ENCODE data around the gene ASCC1. TPM values are rescaled to one million over a fixed set of nuclear protein-coding genes. Genes with fewer than 3 reads are reported as not detected.
A peak's percentile ranks its signal among the peaks of the same experiment; 100 is the strongest.

Gene ASCC1
- total and polyA plus RNA-seq, 2 donors from 2014 or later = 24.0 to 36.1 TPM

- no peak for TF ChIP-seq CTCF (IDR thresholded peaks at IDR 0.05; ENCODE audit: borderline replicate concordance, extremely low read depth, insufficient read depth)
- peaks cover 10 to 34% (median 21%) of the 10 kb centered on the region in 3 donors for H3K4me1 ChIP-seq (ENCODE audit: control insufficient read depth in 2 of 3, insufficient read depth in 2 of 3, low read depth in 1 of 3, low read length in 3 of 3)
- H3K27ac ChIP-seq (ENCODE audit: low read depth in 2 of 2, low read length in 2 of 2) = peak overlapping the region; percentile 28 to 72
- H3K9ac ChIP-seq (ENCODE audit: low read length in 3 of 3) = no peak overlapping the region
- DNase-seq = peak in 3 of 5 donors; percentile 29 to 80 (median 65)
- no peaks in the 10 kb centered on the region for H3K9me3 ChIP-seq (ENCODE audit: control insufficient read depth in 2 of 3, insufficient read depth in 1 of 3, low read length in 3 of 3)
- no peaks in the 10 kb centered on the region for H3K36me3 ChIP-seq (ENCODE audit: control insufficient read depth in 2 of 3, insufficient read depth in 3 of 3, low read length in 3 of 3)
- FAIRE-seq = no peak
- no peak overlapping the region for H3K4me3 ChIP-seq (ENCODE audit: low read length in 3 of 3)
- intact Hi-C loops (cut with DNase I) = no loop called here
- no peaks in the 10 kb centered on the region for H3K27me3 ChIP-seq (ENCODE audit: control insufficient read depth, insufficient read depth, low read length)
These were observed 26.6 kb upstream of the ASCC1 start for GRCh38 chr10:72242675-72243074.

- DNase-seq = no peak
- Histone ChIP-seq H3K27ac (ENCODE audit: low read depth in 2 of 2, low read length in 2 of 2) (no peak overlapping the region), H3K4me3 (ENCODE audit: low read length in 3 of 3) (no peak overlapping the region), H3K4me1 (ENCODE audit: control insufficient read depth in 2 of 3, insufficient read depth in 2 of 3, low read depth in 1 of 3, low read length in 3 of 3) (peaks cover 10 to 28% (median 13%) of the 10 kb centered on the region in 3 donors), H3K27me3 (ENCODE audit: control insufficient read depth, insufficient read depth, low read length) (no peaks in the 10 kb centered on the region), H3K9ac (ENCODE audit: low read length in 3 of 3) (no peak overlapping the region), H3K9me3 (ENCODE audit: control insufficient read depth in 2 of 3, insufficient read depth in 1 of 3, low read length in 3 of 3) (no peaks in the 10 kb centered on the region), H3K36me3 (ENCODE audit: control insufficient read depth in 2 of 3, insufficient read depth in 3 of 3, low read length in 3 of 3) (peaks cover 0 to 3% (median 0%) of the 10 kb centered on the region in 3 donors)
- FAIRE-seq = no peak
- no peak for TF ChIP-seq CTCF (IDR thresholded peaks at IDR 0.05; ENCODE audit: borderline replicate concordance, extremely low read depth, insufficient read depth)
- intact Hi-C loops (cut with DNase I) = no loop called here
These were observed 25.7 kb upstream of the ASCC1 start for GRCh38 chr10:72241691-72242252.

GRCh38 chr10:72240371-72240770 lies 24.3 kb upstream of the ASCC1 start:
- intact Hi-C loops (cut with DNase I) = no loop called here
- no peak overlapping the region for H3K4me3 ChIP-seq (ENCODE audit: low read length in 3 of 3)
- FAIRE-seq (no peak), DNase-seq (no peak)
- H3K4me1 ChIP-seq (ENCODE audit: control insufficient read depth in 2 of 3, insufficient read depth in 2 of 3, low read depth in 1 of 3, low read length in 3 of 3) = peaks cover 10 to 23% (median 13%) of the 10 kb centered on the region in 3 donors
- H3K9me3 ChIP-seq (ENCODE audit: control insufficient read depth in 2 of 3, insufficient read depth in 1 of 3, low read length in 3 of 3) = no peaks in the 10 kb centered on the region
- peaks cover 0 to 7% (median 4%) of the 10 kb centered on the region in 3 donors for H3K36me3 ChIP-seq (ENCODE audit: control insufficient read depth in 2 of 3, insufficient read depth in 3 of 3, low read length in 3 of 3)
- H3K27ac ChIP-seq (ENCODE audit: low read depth in 2 of 2, low read length in 2 of 2) = no peak overlapping the region
- H3K27me3 ChIP-seq (ENCODE audit: control insufficient read depth, insufficient read depth, low read length) = no peaks in the 10 kb centered on the region
- H3K9ac ChIP-seq (ENCODE audit: low read length in 3 of 3) = no peak overlapping the region
- no peak for TF ChIP-seq CTCF (IDR thresholded peaks at IDR 0.05; ENCODE audit: borderline replicate concordance, extremely low read depth, insufficient read depth)

GRCh38 chr10:72239409-72239808 lies 23.3 kb upstream of the ASCC1 start:
- Histone ChIP-seq H3K4me3 (ENCODE audit: low read length in 3 of 3) (no peak overlapping the region), H3K36me3 (ENCODE audit: control insufficient read depth in 2 of 3, insufficient read depth in 3 of 3, low read length in 3 of 3) (peaks cover 0 to 10% (median 8%) of the 10 kb centered on the region in 3 donors), H3K9ac (ENCODE audit: low read length in 3 of 3) (no peak overlapping the region), H3K9me3 (ENCODE audit: control insufficient read depth in 2 of 3, insufficient read depth in 1 of 3, low read length in 3 of 3) (no peaks in the 10 kb centered on the region), H3K27me3 (ENCODE audit: control insufficient read depth, insufficient read depth, low read length) (no peaks in the 10 kb centered on the region), H3K27ac (ENCODE audit: low read depth in 2 of 2, low read length in 2 of 2) (no peak overlapping the region), H3K4me1 (ENCODE audit: control insufficient read depth in 2 of 3, insufficient read depth in 2 of 3, low read depth in 1 of 3, low read length in 3 of 3) (peaks cover 7 to 13% (median 8%) of the 10 kb centered on the region in 3 donors)
- intact Hi-C loops (cut with DNase I) = no loop called here
- FAIRE-seq = no peak
- TF ChIP-seq CTCF (IDR thresholded peaks at IDR 0.05; ENCODE audit: borderline replicate concordance, extremely low read depth, insufficient read depth) = no peak
- DNase-seq = no peak

Measured in kidney (tissue), 14 donors.